PC-3 (cell line): ENCODE results near the gene CEL. TPM values are rescaled to one million over a fixed set of nuclear protein-coding genes. Genes with fewer than 3 reads are reported as not detected.

Experiments used
- ATAC-seq: fragments of 200-7000 bp; cut with Tn5 transposase; 2 replicates; pipeline ENCODE4 v1.9.1; 2020; ENCODE audit warnings: mild to moderate bottlenecking, moderate library complexity
- BruUV-seq: library from RNA; stranded (reverse); fragments of 400-500 nt; replicated peaks from 2 replicates; lab custom pipeline; 2021; lab: Mats Ljungman, UMichigan
- CTCF ChIA-PET: fragments of 300-600 bp; sonication (Branson Sonifier 250); formaldehyde crosslinking; loops from one replicate; lab custom pipeline; 2022; ENCODE audit warnings: antibody characterized with exemption; lab: Charles Lee
- POLR2A ChIA-PET: fragments of 300-600 bp; sonication (Branson Sonifier 250); formaldehyde crosslinking; loops from one replicate; lab custom pipeline; 2022; ENCODE audit warnings: antibody characterized with exemption; ENCODE audit not compliant: unreplicated experiment; lab: Charles Lee
- DNase-seq: peaks from one replicate; pipeline ENCODE4 v3.0.0-alpha.2; 2015
- H2AFZ ChIP-seq: fragments of 300-600 bp; sonication (generic); 2 replicates; pipeline ENCODE4 v1.6.0; 2016; ENCODE audit warnings: antibody characterized with exemption, low read length
- H3F3A ChIP-seq: fragments of 300-600 bp; sonication (generic); one replicate; pipeline ENCODE4 v1.6.0; 2017; ENCODE audit warnings: antibody characterized with exemption, low read length, control low read depth, mild to moderate bottlenecking; ENCODE audit not compliant: unreplicated experiment
- H3K27ac ChIP-seq: fragments of 300-600 bp; sonication (generic); 2 replicates; pipeline ENCODE4 v1.5.1; 2016; ENCODE audit warnings: mild to moderate bottlenecking, low read length
- H3K27me3 ChIP-seq: fragments of 300-600 bp; sonication (generic); 2 replicates; pipeline ENCODE4 v1.6.1; 2016; ENCODE audit warnings: low read length, mixed read lengths
- H3K36me3 ChIP-seq: fragments of 300-600 bp; sonication (generic); 2 replicates; pipeline ENCODE4 v1.6.1; 2016; ENCODE audit warnings: low read depth, mixed run types, low read length, mixed read lengths
- H3K4me1 ChIP-seq: fragments of 300-600 bp; sonication (generic); 2 replicates; pipeline ENCODE4 v1.5.1; 2016; ENCODE audit warnings: low read length; ENCODE audit not compliant: insufficient read depth
- H3K4me2 ChIP-seq: fragments of 300-600 bp; sonication (generic); 2 replicates; pipeline ENCODE4 v1.6.0; 2016; ENCODE audit warnings: low read length
- H3K4me3 ChIP-seq: fragments of 300-600 bp; sonication (generic); 2 replicates; pipeline ENCODE4 v1.5.1; 2016; ENCODE audit warnings: mild to moderate bottlenecking, low read length, mixed read lengths
- H3K79me2 ChIP-seq: fragments of 300-600 bp; sonication (generic); 2 replicates; pipeline ENCODE4 v1.6.1; 2017; ENCODE audit warnings: low read length, mixed read lengths
- H3K9ac ChIP-seq: fragments of 300-600 bp; sonication (generic); 2 replicates; pipeline ENCODE4 v1.6.0; 2016; ENCODE audit warnings: mild to moderate bottlenecking, low read length
- H3K9me2 ChIP-seq: fragments of 300-600 bp; sonication (generic); replicated peaks from 2 replicates; pipeline ENCODE4 v1.6.1; 2016; ENCODE audit warnings: mixed run types, low read length, mixed read lengths
- H3K9me3 ChIP-seq: fragments of 300-600 bp; sonication (generic); 2 replicates; pipeline ENCODE4 v1.6.1; 2016; ENCODE audit warnings: low read length, mixed read lengths
- H4K20me1 ChIP-seq: fragments of 300-600 bp; sonication (generic); 2 replicates; pipeline ENCODE4 v1.6.1; 2016; ENCODE audit warnings: low read length, mixed read lengths
- EZH2 ChIP-seq: fragments of 300-600 bp; sonication (generic); IDR thresholded peaks from one replicate; pipeline ENCODE4 v1.6.1; 2017; ENCODE audit warnings: antibody characterized with exemption, mild to moderate bottlenecking, low read length; ENCODE audit not compliant: unreplicated experiment
- EZH2phosphoT487 ChIP-seq: fragments of 300-600 bp; sonication (generic); IDR thresholded peaks from 2 replicates; pipeline ENCODE4 v1.6.1; 2018; ENCODE audit warnings: mild to moderate bottlenecking, antibody characterized with exemption, low read length, borderline replicate concordance
- intact Hi-C: fragments of 100-400 bp; cut with micrococcal nuclease; formaldehyde crosslinking; loops from 2 replicates; pipeline ENCODE4 v1.9.0; 2023
- total RNA-seq: library from RNA; depleted of rRNA; stranded (reverse); fragments of >200 nt; gene quantifications from 2 replicates; pipeline ENCODE4 v1.2.3, GENCODE V29; 2014
- TF ChIP-seq, protein P1 (sequence below): fragments of 300-600 bp; sonication (generic); conservative IDR thresholded peaks from 2 replicates; pipeline ENCODE4 v1.5.1; 2017; ENCODE audit warnings: antibody characterized with exemption, low read depth, mild to moderate bottlenecking, low read length

Gene CEL
- total RNA-seq, 1 experiment from 2014 or later = 0.47 TPM

DNA sequence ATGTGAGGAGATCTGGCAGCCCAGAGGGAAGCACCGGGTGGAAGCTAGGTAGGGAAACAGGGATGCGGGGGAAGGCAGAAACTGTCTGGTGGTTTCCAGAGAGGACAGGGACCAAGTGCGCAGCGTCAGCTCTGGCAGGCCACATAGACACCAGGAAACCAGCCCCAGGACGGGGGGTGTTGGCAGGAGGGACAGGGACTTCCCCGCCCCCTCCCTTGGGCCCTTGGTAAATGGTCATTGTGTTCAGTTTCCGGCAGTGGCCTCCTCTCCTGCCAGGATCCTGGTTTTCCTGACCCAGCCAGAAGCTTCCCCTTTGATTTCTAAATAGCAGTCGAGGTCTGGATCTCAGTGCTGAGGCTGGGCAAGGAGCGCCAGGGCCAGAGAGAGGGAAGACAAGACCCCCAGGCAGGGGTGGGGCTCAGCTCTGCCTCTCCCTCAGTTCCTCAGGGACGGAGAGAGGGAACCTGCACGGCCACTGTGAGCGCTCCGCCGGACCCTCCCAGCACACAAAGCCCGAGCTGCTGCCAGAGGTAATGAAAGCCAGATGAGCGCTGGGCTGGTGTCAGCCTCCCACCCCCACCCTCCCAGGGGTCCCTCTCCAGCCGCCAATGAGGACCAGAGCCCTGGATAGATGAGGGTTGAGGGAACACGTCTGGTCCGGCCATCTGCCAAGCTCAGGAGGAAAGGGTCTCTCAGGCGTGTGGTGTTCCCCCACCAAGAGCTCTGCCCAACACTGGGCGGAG, 57.5 kb downstream of the CEL start:
- H3F3A ChIP-seq = no peaks in the 10 kb centered on the region
- TSS peak; percentile 41 for BruUV-seq
- H3K9me3 ChIP-seq = no peaks in the 10 kb centered on the region
- H2AFZ ChIP-seq = no peak overlapping the region
- H3K4me3 ChIP-seq = peak overlapping the region; percentile 85; the same call in 1 of the 2 replicates
- POLR2A ChIA-PET = no interaction called here
- no peaks in the 10 kb centered on the region for H3K27me3 ChIP-seq
- DNase-seq (no peak), ATAC-seq (no peak)
- no peak overlapping the region for H3K27ac ChIP-seq
- no peaks in the 10 kb centered on the region for H3K9me2 ChIP-seq
- peak overlapping the region; percentile 96 for H3K4me2 ChIP-seq
- TF ChIP-seq EZH2phosphoT487 = no peak
- TF ChIP-seq, protein P1, sequence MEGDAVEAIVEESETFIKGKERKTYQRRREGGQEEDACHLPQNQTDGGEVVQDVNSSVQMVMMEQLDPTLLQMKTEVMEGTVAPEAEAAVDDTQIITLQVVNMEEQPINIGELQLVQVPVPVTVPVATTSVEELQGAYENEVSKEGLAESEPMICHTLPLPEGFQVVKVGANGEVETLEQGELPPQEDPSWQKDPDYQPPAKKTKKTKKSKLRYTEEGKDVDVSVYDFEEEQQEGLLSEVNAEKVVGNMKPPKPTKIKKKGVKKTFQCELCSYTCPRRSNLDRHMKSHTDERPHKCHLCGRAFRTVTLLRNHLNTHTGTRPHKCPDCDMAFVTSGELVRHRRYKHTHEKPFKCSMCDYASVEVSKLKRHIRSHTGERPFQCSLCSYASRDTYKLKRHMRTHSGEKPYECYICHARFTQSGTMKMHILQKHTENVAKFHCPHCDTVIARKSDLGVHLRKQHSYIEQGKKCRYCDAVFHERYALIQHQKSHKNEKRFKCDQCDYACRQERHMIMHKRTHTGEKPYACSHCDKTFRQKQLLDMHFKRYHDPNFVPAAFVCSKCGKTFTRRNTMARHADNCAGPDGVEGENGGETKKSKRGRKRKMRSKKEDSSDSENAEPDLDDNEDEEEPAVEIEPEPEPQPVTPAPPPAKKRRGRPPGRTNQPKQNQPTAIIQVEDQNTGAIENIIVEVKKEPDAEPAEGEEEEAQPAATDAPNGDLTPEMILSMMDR = no peak
- TF ChIP-seq EZH2 = no peak
- no peaks in the 10 kb centered on the region for H3K36me3 ChIP-seq
- peaks cover 4% of the 10 kb centered on the region; the same call in 1 of the 2 replicates for H3K4me1 ChIP-seq
- H3K79me2 ChIP-seq = peaks cover 44% of the 10 kb centered on the region
- intact Hi-C loops = no loop called here
- H3K9ac ChIP-seq = no peak overlapping the region
- peaks cover 6% of the 10 kb centered on the region; the same call in 1 of the 2 replicates for H4K20me1 ChIP-seq
- CTCF ChIA-PET = no interaction called here

DNA sequence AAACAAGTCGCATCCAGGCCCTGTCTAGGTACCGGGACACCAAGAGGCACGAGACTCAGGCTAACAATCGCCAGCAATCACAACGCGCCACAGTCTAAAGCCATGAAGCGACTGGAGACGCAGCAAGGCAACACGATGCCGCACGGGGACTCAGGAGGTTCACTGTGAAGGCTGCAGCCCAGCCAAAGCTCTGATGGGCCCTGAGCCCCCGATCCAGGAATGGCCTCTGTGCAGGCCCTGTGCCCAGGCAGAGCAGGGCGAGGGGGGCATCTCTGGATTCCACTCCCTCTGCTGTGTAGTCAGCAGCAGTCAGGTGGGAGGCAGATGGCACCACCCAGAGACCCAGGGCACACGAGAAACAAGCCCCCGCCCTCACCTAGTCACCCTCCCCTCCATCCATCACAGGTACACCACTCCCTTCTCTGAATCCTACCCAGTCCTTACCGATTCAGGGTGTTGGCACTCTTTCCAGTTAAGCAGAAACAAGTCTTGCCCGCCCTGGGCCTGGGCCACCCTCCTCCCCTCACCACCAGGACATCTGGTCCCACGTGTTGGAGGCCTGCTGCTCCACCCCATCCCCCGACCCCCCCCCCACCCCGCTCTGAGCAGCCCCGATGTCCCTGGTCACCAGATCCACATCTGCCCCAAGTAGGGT, 58.2 kb downstream of the CEL start:
- peaks cover 4% of the 10 kb centered on the region; the same call in 1 of the 2 replicates for H3K4me1 ChIP-seq
- H2AFZ ChIP-seq = no peak overlapping the region
- TF ChIP-seq EZH2 = no peak
- TF ChIP-seq, protein P1 = no peak
- TF ChIP-seq EZH2phosphoT487 = no peak
- DNase-seq = peak; percentile 4
- ChIA-PET CTCF (no interaction called here), POLR2A (interaction anchor here (1.1 kb wide), 1 partner anchor 15 kb away, joined by 7 read pairs; no protein-coding TSS in a partner anchor)
- peaks cover 44% of the 10 kb centered on the region for H3K79me2 ChIP-seq
- peak overlapping the region; percentile 87 for H3K9ac ChIP-seq
- BruUV-seq = no TSS peak
- peak; percentile 9; the same call in 1 of the 2 replicates for ATAC-seq
- intact Hi-C loops = loop anchor here (2.0 kb wide), 1 partner anchor 29 kb away; no protein-coding TSS in a partner anchor
- no peak overlapping the region for H3K27ac ChIP-seq
- H3K9me2 ChIP-seq = no peaks in the 10 kb centered on the region
- peak overlapping the region; percentile 85 for H3K4me3 ChIP-seq
- peak overlapping the region; percentile 96 for H3K4me2 ChIP-seq
- H3F3A ChIP-seq = no peaks in the 10 kb centered on the region
- peaks cover 6% of the 10 kb centered on the region; the same call in 1 of the 2 replicates for H4K20me1 ChIP-seq
- no peaks in the 10 kb centered on the region for H3K9me3 ChIP-seq
- H3K36me3 ChIP-seq = no peaks in the 10 kb centered on the region
- H3K27me3 ChIP-seq = no peaks in the 10 kb centered on the region
